22Rv1 (cell line): ENCODE data around the gene PPFIBP2.

ENCODE experiments used
- CTCF ChIP-seq: fragments of 450-650 bp; IDR thresholded peaks from 2 replicates; pipeline ENCODE4 v1.5.1; 2017; ENCODE audit warnings: mild to moderate bottlenecking
- ZFX ChIP-seq: fragments of 450-650 bp; IDR thresholded peaks from 2 replicates; pipeline ENCODE4 v1.6.1; 2017; ENCODE audit warnings: antibody characterized with exemption, borderline replicate concordance

- no peak for TF ChIP-seq CTCF
- no peak for TF ChIP-seq ZFX
Observed at GRCh38 chr11:7670641-7671040, 156.8 kb downstream of the PPFIBP2 start.
